NCI-H2029 (cell line): ENCODE measurements around the gene RPL34.
"Not testable (repeated sequence)": the region's sequence is repeated elsewhere in the genome, so short reads cannot be mapped to it uniquely, and the experiment has no call there.

Experiments used
- DNase-seq: peaks from one replicate; lab custom pipeline; 2025; lab: John Stamatoyannopoulos, UW

RPL34 gene

DNA sequence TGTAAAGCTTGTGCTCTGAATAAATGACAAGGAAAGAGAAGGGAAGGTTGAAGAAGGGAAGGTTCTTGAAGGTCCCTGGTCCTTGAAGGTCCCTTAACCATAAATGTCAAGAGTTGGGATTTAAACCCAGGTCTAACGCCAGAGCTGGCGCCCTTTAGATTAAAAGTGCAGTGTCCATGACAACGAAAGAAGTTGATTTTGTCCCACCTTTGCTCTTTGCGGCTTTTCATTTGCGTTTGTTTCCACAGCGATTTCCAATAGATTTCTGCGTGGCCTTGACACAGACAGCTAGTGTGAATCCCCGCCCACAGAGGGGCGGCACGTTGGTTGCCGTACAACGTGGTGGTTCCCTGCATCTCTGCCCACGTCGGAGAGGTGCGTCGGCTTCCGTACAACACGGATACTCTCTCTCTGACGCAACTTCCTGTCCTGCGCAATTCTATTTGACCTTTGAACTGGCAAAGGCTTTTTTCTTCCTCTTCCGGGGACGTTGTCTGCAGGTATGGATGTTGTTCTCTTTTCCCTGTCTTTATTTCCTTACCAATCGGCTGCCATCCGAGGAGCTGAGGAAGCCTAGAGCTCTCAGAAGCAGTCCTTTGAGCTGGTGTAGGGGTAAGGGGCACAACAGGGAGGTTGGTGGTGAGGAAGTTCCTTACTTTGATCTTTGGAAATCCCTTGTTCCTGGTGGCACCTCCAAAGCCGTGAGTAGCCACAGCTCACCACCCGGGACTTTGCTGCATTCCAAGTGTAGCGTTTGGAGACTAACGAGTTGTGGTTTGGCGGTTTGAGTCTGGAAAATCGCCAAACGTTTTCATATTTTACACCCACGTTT lies at the start of gene RPL34:
Gene RPL34, plus strand, starts transcription at position 476 of the 832 bp plus-strand sequence. CDS start 1,384 bp downstream, outside the sequence.
- peak; percentile 94 for DNase-seq

DNA sequence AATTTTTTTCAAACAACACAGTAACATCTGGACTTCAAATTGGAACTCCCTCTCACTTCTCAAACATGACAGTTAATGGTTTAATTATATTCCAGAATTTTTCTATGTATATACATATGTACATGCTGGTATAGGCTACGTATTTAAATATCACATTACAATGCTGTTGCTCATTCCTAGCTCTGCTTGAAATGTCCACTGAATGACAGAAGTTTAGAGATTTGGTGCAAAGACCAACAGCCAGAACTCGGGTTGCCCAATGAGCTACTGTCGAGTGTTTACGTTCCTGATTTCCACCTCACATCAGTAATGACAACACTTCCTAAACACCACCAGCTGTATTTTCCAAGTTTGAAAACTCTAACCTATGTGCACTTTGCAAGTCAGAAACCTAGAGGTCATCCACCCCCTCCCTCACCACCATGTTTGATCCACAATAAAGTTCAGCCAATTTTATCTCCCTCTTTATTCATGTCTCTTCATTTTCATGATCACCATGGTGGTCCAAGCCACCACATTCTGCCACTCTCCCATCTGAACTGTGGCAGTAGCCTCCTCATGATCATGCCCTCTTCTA lies 49.3 kb upstream of the RPL34 start:
- DNase-seq: no peak

DNA sequence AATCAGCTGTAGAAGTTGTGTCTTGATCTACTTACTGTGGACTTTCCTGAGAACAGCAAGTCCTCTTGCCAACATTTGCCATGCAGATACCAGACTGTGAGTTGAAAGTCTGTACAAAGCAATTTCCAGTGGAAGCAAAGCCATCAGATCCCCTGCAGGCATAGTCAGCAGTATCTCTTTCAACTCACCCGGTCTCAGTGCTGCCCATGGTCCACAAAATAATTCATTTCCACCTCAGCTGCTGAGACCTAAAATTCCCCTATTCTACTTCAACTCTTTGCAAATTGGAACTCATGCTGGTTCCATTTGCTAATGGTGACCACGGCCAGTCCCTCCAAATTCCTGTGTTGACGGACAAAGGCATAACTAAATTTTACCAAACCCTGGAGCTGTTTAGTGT lies 46.0 kb upstream of the RPL34 start:
- DNase-seq: no peak

DNA sequence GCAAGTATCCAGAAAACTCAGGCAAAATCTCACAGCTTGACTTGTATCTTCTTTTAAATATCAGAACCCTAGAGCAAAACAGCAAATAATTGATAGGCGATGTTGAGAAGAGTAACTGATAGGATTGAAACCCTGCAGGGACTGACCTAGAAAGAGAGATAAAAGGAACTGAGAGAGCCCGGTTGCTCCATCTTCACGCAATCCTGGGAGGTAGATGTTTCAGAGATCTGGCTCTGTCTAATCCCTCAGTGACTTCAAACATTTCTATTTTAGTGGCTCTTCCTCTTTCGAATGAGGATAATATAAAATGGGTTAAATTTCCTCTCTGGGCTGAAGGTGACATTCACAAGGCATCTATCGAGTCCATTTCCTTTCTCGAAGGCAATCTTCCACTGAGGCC lies 39.3 kb upstream of the RPL34 start:
- DNase-seq: no peak

DNA sequence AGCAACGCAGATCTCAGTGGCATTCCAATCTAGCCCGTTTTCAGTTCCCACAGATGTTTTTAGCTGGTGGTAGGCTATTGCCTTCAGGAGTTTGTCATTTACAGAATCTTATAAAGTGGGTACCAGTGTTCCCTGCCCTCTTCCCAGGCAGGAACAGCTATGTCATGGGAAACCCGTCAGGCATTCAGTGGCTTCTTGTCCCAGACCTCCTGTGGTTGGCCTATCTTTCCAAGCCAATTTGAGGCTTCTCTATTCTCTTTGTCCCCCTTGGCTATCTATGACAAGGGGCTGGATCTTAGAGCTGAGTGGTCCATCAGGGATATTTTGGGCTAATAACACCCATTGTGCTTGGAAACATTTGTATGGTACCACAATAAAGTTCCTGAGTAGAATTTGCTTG lies 33.6 kb upstream of the RPL34 start:
- no peak for DNase-seq

DNA sequence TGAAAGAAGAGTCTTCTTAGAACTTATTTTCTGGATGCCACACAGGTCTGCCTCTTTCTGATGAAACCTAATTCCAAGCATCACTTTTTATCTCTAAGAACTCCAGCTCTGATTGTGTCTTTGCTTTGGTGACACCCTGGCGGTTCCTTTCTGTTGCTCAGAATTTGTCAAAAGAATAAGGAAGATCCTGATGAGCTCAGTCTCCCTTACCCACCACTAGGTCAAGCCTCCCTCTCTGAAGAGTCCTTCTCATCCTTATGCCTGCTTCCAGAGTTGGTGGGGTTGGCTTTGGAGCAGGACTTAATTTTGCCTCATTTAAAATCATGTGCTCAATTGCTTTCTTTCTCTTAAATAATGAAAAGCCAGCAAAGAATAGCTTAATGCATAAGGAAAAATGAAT lies 31.5 kb upstream of the RPL34 start:
- no peak for DNase-seq

DNA sequence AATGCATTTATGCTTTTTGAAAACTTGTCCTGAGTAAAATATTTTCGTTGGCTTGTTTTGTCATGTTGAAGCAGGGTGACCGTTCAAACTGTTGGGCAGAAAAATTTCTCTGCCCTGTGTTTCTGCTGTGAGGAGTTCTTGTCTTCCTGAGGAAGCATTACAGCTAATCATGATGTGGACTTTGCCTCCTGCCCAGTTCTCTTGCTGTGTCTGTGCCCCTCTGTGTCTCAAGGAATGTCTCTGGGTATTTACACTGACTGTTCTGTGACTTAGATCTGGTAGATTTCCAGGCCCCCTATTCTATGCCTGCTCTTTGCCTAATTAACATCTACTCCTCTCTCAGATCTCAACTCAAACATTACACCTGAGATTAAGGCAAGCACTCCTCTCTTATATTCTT lies 30.4 kb upstream of the RPL34 start:
- no peak for DNase-seq

DNA sequence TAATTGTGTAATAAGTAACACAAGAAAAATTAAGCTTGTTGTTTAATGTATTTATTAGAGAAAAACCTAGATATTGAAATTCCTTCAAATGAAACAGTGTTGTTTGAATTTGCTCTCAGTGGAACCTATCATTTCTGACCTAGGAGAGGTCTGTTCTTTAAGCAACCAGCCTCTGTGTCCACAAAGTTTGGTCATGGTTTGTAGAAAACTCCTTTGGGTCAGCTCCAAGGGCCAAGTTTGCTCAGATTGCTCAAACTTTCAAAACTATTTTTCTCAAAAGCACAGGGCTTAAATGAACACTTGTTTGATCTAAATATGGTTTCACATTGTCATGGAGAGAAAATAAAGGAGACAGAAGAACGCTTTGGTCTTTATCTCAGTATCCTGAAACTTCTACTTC lies 29.6 kb upstream of the RPL34 start:
- DNase-seq: no peak

DNA sequence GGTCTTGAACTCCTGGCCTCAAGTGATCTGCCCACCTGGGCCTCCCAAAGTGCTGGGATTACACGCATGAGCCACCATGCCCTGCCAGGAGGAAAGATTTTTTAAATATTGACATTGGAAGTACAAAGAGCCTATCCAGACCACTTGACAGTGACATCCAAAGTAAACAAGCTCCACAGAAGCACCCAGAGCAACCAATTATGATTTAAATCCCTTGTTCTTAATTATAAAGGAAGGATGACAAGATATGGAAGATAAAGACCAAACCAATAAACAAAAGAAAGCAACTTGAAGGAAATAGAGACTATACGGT lies 27.7 kb upstream of the RPL34 start:
- peak; percentile 48 for DNase-seq

DNA sequence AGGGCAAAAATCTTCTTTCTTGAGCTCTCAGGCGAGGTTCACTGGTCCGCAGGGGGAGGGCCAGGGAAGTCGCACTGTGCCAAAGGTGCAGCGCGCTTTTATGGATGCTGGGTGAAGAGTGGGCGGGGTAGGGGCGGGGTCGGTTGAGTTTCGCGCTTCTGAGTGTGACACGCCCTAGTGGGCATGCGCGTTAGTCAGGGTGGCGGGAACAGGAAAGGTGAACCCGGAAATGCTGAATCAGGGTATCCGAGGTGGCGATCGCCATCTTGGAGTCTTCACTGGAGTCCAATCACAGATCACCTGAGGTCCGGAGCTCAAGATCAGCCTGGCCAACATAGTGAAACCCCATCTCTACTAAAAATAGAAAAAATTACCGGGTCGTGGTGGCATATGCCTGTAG lies 26.1 kb upstream of the RPL34 start:
- DNase-seq: not testable (repeated sequence)

DNA sequence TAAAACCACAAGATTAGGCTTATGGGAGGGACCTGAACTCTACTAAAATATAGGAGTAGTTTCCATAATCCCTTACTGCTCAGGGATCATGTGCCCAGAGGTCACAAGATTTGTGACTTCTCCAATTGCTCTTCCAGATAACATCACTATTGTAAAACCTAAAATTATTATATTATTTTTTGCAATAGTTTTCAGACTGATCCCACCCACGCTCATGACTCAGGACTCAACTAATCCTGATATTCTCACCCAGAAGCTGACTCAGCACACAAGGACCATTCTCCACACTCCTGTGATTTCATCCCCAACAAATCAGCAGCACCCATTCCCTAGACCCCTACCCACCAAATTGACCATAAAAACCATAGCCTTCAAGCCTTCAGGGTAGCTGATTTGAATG lies 24.0 kb upstream of the RPL34 start:
- DNase-seq: no peak

DNA sequence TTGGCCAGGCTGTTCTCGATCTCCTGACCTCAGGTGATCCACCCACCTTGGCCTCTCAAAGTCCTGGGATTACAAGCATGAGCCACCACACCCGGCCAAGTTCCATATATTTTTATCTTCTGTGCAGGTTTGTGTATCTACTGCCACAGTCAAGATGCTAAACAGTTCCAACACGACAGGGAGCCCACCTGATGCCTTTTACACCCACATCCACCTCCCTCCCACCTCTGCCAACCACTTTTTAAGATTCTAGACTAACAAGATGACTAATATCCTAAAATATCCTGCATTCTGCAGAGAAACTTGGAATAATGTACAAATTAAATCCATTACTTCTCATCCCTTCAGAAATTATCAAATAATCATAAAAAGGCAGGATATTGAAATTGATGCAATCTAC lies 19.3 kb upstream of the RPL34 start:
- DNase-seq: no peak

DNA sequence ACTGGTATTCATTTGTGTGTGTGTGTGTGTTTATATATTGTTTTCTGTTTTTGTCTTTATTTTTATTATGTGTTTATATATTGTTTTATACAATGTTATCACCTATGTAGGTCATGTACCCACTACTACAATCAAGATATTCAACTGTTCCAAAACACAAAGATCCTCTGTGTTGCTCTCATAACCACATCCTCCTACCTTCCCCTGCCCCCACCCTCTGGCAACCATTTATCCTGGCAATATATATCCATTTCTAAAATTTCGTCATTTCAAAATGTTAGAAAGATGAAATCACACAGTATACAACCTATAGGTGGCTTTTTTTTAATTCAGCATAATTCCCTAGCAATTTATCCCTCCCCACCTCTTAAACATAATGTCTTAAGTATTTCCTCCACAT lies 18.8 kb upstream of the RPL34 start:
- no peak for DNase-seq

DNA sequence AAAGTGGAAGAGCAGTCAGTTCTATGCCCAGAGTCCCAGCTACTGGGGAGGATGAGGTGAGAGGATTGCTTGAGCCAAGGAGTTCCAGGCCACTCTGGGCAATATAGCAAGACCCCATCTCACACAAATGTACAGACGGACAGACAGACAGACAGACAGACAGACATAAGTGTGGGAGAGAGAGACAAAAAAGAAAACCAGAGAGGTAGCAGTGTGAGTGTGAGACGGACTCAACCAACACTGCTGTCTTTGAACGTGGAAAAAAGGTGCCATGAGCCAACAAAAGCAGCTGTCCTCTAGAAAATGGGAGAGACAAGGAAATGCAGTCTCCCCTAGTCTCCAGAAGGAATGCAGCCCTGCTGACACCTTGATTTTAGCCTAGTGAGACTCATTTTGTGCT lies 18.2 kb upstream of the RPL34 start:
- DNase-seq: no peak

DNA sequence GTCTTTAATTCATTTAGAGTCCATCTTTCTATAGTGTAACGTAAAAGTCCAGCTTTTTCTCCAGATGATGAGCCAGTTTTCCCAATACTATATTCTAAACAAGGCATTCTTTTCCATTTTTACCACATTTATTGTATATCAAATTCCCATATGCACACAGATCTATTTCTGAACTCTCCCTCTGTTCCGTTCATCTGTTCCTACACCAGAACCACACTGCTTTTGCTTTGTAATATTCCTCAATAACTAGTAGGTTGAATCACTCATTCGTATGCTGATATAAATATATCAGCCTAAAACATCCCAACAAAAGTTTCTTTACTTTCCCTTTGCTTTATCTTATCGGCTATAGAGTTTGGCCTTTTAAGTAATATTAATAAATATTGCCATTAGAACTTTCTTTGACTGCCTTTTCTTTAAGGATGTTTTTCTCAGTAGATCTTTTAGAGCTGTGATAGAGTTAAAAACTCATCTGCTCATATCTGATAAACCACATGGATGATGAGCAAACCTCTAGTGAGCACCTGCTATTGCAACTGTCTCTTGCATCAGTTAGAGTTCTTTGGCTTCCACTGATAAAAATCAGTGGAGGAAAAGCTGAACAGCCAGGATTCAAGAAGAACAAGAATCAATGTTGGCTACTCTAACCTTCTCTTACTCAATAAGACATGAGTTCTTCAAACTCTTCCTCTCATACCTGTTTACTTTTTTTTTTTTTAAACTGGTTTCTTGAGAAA lies 13.1 kb upstream of the RPL34 start:
- no peak for DNase-seq

DNA sequence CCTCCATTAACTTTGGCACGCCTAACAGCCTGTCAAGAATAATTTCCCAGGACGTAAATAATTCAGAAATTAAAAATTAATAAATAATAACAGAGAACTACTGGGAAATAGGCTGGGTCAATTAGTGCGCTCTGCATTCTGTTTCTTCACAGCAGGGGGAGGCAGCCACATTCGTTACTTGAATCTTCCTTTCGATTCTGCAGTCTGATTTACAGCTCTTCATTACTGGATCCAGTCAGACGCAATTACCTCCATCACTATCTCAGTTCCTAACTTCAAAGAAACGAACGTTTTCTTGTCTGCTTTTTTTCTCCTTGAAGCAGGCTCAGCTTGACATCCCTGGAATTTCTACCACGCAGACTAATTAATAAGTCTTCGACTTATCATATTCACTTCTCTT lies 9.0 kb upstream of the RPL34 start:
- no peak for DNase-seq

DNA sequence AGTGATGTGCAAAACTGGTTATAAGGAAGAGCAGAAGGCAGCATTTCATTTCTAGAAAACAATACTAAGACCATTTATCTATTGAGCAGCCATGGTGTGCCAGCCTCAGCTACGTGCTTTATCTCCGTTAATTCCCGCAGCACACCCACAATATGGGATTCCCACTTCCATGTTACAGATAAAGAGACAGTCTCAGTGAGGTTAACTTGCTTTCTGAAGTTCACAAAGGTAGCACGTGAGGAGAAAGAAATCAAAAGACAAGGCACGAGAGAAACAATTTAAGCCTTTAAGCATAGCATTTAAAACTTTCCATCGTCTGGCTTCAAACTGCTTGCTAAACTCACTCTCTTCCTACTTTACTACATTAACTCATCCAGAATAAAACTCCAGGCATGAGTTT lies 8.0 kb upstream of the RPL34 start:
- no peak for DNase-seq

DNA sequence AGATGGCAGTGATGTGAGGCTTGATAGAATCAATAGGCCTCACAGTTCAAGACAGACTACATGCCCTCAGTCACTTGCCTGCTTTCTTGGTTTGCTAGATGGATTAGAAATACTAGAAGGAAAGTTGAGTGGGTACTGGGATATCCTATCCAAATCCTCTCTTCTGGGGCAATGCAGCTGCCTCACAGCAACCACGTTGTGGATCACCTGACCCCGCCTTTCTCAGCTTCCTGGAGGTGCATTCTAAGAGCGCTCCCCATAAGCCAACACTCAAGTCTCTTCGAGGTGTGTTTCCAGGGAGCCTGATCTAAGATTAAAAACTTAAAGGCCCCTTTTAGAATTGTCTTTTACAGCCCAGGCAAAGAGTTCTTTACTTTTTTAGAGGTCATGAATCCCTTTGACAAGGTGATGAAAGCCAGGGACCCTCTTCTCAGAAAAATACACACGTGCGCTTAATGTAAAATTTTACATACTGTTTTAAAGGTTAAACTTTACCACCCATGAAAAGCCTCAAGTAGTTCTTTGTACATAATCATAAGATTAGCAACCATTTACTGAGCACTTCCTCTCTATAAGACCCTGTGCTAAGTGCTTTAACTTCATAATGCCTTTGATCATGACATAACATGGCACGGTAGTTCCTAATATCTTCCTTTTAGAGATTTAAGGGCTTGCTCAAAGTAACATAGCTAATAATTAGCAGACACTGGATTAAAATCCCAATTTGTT lies 840 bp upstream of the RPL34 start:
- DNase-seq: no peak

DNA sequence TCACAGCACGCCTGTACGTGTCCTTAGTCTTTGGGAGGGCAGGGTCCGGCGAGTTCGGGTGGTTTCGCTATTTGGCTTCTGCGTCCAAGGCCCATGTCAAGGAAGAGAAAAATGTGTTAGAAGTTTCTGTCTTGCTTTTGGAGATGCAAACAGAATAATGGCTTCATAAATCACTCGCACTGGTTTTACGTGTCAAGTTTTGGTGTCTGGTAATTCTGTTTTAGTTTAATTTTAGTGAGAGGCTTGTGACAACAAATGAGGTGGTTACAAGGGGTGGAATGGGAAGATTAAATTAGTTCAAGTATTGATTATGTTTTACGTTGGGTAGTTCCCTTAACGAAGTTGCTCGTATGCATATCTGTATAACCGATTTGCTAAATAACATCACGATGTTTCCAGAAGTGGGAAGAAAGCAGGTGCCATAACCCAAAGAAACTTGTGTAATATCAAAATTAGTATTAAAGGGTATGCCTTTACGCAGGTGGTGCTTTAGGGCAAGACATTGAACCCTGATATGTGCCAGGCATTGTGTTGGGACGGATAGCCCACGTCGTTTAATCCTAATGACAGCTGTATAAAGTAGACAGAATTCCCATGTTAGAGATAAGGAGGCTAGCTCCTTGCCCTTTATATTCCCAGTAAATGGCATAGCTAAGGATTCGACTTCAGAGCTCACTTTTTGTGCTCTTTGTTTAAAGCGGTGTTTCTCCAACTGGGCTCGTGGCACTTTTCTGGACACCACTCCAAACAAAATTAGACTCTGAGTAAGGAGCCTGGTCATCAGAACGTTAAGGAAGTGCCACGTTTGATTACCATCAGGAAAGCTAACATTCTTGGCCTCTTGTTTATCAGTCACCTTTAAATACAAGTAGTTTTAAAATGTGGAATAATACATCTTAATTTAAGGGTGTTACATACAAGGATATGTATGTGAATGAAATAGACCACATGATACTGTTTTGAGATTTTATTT lies 843 bp downstream of the RPL34 start:
- no peak for DNase-seq

DNA sequence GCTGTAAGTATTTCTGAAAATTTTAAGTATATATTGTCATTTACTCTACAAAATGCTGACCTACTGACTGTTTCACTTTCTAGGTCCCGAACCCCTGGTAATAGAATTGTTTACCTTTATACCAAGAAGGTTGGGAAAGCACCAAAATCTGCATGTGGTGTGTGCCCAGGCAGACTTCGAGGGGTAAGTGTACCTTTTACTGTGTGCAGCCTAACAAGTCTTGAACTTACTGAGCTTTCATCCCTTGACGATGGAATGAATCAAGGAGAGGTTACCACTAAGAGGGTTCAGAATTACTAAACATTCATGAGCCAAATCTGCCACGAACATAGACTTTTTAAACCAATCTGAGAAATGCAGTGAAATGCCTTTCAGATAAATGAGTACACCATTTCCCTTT lies 1.6 kb downstream of the RPL34 start:
- DNase-seq: no peak

DNA sequence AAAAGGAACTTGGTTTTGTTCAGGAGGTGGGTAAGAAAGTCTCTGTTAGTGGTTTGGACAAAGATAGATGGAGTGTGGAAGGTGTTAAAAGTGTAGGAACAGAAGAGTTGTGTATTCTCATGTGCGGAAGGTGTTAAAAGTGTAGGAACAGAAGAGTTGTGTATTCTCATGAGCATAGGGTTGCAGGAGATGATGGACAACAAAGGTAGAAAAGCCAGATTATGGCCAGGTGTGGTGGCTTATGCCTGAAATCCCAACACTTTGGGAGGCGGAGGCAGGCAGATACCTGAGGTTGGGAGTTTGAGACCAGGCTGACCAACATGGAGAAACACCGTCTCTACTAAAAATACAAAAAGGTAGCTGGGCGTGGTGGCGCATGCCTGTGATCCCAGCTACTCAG lies 2.5 kb downstream of the RPL34 start:
- no peak for DNase-seq
